ENCODE results near the gene DDX47.

The DDX47 gene

DNA sequence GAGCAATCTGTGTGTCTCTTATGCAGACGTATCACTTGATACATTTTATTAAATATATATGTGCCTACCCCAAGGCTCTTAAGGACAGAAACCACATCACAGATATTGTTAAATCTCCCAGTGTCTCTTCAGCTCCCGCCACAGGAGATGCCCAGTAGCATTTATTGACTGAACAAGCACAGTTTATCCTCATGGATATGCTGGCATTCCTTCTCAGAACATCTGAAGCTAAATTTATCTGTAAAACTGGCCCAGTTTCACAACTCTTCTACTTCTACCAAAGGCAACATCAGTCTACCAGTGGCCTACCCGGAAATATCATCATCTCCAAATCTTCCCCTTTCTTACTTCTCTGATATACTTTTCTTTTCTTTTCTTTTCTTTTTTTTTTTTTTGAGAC is 17.0 kb upstream of the DDX47 start:
- Histone ChIP-seq H3K4me2 (ENCODE audit: low read depth, low read length, poor library complexity, severe bottlenecking) (no peak overlapping the region), H3K79me2 (ENCODE audit: insufficient read depth, low read length) (no peaks in the 10 kb centered on the region), H3F3A (ENCODE audit: insufficient read depth) (no peaks in the 10 kb centered on the region), H3K36me3 (ENCODE audit: low read length) (no peaks in the 10 kb centered on the region), H3K9me3 (ENCODE audit: insufficient read depth, low read length) (no peaks in the 10 kb centered on the region), H3K9me2 (replicated peaks; ENCODE audit: insufficient read depth, low read length) (no peaks in the 10 kb centered on the region), H3K4me3 (ENCODE audit: insufficient read depth, low read length, poor library complexity, severe bottlenecking) (no peak overlapping the region), H3K27ac (ENCODE audit: low read depth, low read length) (no peak overlapping the region), H2AFZ (ENCODE audit: low read depth, low read length, severe bottlenecking) (no peak overlapping the region), H3K9ac (ENCODE audit: low read length) (no peak overlapping the region), H4K20me1 (ENCODE audit: low read depth, low read length) (no peaks in the 10 kb centered on the region), H3K27me3 (ENCODE audit: low read length) (no peaks in the 10 kb centered on the region)
- TF ChIP-seq CTCF (IDR thresholded peaks at IDR 0.05; ENCODE audit: insufficient read depth, low read length, poor library complexity, severe bottlenecking) (no peak), EZH2phosphoT487 (conservative IDR thresholded peaks at IDR 0.05; ENCODE audit: low read length) (no peak)

- H3K4me3 ChIP-seq (ENCODE audit: insufficient read depth, low read length, poor library complexity, severe bottlenecking), result no peak overlapping the region
- no peaks in the 10 kb centered on the region for H4K20me1 ChIP-seq (ENCODE audit: low read depth, low read length)
- no peak overlapping the region for H3K9ac ChIP-seq (ENCODE audit: low read length)
- H3K4me2 ChIP-seq (ENCODE audit: low read depth, low read length, poor library complexity, severe bottlenecking), result no peak overlapping the region
- H3F3A ChIP-seq (ENCODE audit: insufficient read depth), result no peaks in the 10 kb centered on the region
- H3K9me3 ChIP-seq (ENCODE audit: insufficient read depth, low read length), result no peaks in the 10 kb centered on the region
- no peak for TF ChIP-seq EZH2phosphoT487 (conservative IDR thresholded peaks at IDR 0.05; ENCODE audit: low read length)
- no peak for TF ChIP-seq CTCF (IDR thresholded peaks at IDR 0.05; ENCODE audit: insufficient read depth, low read length, poor library complexity, severe bottlenecking)
- no peaks in the 10 kb centered on the region for H3K36me3 ChIP-seq (ENCODE audit: low read length)
- no peak overlapping the region for H3K27ac ChIP-seq (ENCODE audit: low read depth, low read length)
- no peaks in the 10 kb centered on the region for H3K27me3 ChIP-seq (ENCODE audit: low read length)
- H2AFZ ChIP-seq (ENCODE audit: low read depth, low read length, severe bottlenecking), result no peak overlapping the region
- no peaks in the 10 kb centered on the region for H3K79me2 ChIP-seq (ENCODE audit: insufficient read depth, low read length)
- H3K9me2 ChIP-seq (replicated peaks; ENCODE audit: insufficient read depth, low read length), result no peaks in the 10 kb centered on the region
These were observed 16.0 kb upstream of the DDX47 start for GRCh38 chr12:12796928-12797793.

DNA sequence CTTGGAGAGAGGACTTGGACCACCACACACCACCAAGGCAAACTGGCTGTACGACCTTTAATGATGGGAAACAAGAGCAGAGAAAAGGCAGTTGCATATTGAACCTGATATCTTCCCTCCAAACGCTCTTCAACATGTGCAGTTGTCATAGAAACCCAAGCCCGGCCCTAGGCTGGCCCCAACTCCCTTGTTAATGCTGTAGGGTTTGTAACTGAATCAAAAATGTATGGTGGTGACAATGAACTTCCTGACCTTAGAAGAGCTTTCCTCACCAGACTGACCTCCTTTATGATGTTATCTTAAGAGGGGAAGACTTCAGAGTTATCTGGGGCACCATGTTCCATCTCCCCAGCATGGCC is 15.4 kb upstream of the DDX47 start:
- Histone ChIP-seq H3K4me3 (ENCODE audit: insufficient read depth, low read length, poor library complexity, severe bottlenecking) (no peak overlapping the region), H4K20me1 (ENCODE audit: low read depth, low read length) (no peaks in the 10 kb centered on the region), H3K27ac (ENCODE audit: low read depth, low read length) (no peak overlapping the region), H3K36me3 (ENCODE audit: low read length) (no peaks in the 10 kb centered on the region), H3K27me3 (ENCODE audit: low read length) (no peaks in the 10 kb centered on the region), H3K79me2 (ENCODE audit: insufficient read depth, low read length) (no peaks in the 10 kb centered on the region), H3K9me3 (ENCODE audit: insufficient read depth, low read length) (no peaks in the 10 kb centered on the region), H3K9me2 (replicated peaks; ENCODE audit: insufficient read depth, low read length) (no peaks in the 10 kb centered on the region), H2AFZ (ENCODE audit: low read depth, low read length, severe bottlenecking) (no peak overlapping the region), H3K9ac (ENCODE audit: low read length) (no peak overlapping the region), H3F3A (ENCODE audit: insufficient read depth) (no peaks in the 10 kb centered on the region), H3K4me2 (ENCODE audit: low read depth, low read length, poor library complexity, severe bottlenecking) (no peak overlapping the region)
- TF ChIP-seq CTCF (IDR thresholded peaks at IDR 0.05; ENCODE audit: insufficient read depth, low read length, poor library complexity, severe bottlenecking) (no peak), EZH2phosphoT487 (conservative IDR thresholded peaks at IDR 0.05; ENCODE audit: low read length) (no peak)

All from SU-DHL-6 (cell line).